GM20000 (cell line): ENCODE data around the gene KDELR1.

ENCODE experiments used
- DNase-seq: peaks from one replicate; pipeline ENCODE4 v3.0.0; 2012; ENCODE audit warnings: low spot score
- CTCF ChIP-seq: IDR thresholded peaks from 2 replicates; pipeline ENCODE4 v1.5.1; 2012; ENCODE audit warnings: mild to moderate bottlenecking, control low read depth; ENCODE audit errors: extremely low read depth, missing control alignments

The KDELR1 gene

DNA sequence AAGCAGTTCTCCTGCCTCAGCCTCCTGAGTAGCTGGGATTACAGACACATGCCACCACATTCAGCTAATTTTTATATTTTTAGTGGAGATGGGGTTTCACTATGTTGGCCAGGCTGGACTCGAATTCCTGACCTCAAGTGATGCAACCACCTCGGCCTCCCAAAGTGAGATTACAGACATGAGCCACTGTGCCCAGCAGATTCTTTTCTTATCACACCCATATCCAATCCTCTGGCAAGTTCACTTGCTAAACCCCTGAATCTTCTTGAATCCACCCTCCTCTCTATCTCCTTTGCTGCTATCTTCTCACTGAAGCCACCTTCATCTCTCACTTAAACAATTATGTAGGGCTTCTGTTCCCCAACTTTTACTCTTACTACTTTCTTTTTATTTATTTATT lies 45.2 kb downstream of the KDELR1 start:
- no peak for DNase-seq
- no peak for TF ChIP-seq CTCF

GRCh38 chr19:48344892-48345291 lies 46.5 kb downstream of the KDELR1 start:
- TF ChIP-seq CTCF = no peak
- DNase-seq = no peak

DNA sequence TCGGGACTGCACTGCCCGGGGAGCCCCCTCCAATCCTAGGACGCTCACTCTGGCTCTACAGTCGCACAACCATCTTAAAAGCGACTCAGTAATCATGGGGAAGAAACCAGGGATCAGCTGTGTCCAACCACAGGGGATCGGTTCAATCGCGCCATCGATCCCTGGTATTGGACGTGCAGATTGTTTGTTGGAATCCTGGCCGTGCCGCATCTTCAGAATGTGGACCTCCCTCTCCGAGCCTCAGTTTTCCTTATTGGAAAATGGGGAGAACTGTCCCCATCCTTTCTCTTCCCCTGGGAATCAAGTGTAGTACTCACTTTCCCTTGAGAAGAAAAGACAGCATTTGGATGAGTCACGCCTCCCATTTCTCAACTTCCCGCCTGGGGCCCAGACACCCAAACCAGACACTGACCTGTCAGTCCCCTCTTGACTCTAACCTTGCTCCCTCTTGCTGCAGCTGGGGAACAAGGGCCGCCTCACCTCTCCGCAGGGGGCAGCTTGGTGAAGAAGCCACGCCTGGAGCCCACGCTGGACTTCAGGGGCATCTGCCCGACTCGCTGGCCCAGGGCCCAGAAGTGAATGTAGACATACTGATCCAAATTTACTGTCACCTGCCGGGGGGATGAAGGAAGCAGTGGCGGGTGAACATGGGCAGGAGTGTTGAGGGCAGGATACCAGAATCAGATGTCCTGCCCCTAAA lies 48.4 kb downstream of the KDELR1 start:
- TF ChIP-seq CTCF = no peak
- DNase-seq = no peak

DNA sequence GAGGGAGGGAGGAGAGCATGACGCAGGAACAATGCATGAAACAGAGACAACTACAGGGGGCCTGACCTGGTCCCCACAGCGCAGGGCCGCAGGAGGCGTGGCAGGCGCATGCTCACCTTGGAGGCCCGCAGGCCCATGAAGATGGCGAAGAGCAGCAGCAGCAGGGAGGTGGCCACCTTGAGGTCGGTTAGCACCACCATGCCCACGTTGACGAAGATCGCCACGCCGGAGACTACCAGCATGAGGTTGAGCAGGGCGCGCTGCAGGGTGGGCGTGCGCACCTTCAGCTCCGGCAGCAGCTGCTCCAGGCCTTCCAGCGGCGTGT lies 49.0 kb downstream of the KDELR1 start:
- TF ChIP-seq CTCF = no peak
- DNase-seq = no peak

GRCh38 chr19:48341515-48342413 lies 49.6 kb downstream of the KDELR1 start:
- no peak for TF ChIP-seq CTCF
- no peak for DNase-seq

DNA sequence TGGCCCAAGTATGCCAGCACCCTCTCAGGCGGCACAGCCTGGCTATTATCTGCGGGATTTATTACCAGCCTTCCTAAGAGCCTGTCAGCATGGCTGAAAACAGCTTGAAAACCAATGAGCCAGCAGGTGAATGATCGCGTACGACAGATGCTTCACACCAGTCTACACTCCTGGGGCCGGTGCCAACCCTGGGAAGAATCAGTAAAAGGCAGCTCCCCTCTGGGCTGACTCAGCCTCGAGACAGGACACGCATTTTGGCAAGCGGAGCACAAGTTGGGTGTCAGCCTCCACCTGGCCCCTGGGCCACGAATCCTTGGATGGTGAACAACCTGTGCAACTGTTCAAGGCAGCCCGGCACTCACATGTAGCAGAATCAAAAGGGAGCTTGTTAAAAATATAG lies 50.4 kb downstream of the KDELR1 start:
- no peak for DNase-seq
- TF ChIP-seq CTCF = no peak

- DNase-seq = no peak
- TF ChIP-seq CTCF = no peak
These were observed 52.4 kb downstream of the KDELR1 start for GRCh38 chr19:48338802-48339503.
